Muscle of back (tissue), 11 donors: ENCODE measurements around the gene LAPTM5. TPM values are rescaled to one million over a fixed set of nuclear protein-coding genes. Genes with fewer than 3 reads are reported as not detected.
"Not testable (repeated sequence)": the region's sequence is repeated elsewhere in the genome, so short reads cannot be mapped to it uniquely, and the experiment has no call there.

Source experiments
- DNase-seq, 3 donors: peaks; one replicate each; pipeline versions ENCODE4 v3.0.0 to v3.0.0-alpha.2; 2013
- polyA plus RNA-seq, 10 donors: library from polyadenylated mRNA; unstranded; fragments of 120-200 nt; gene quantifications; one replicate each; pipeline ENCODE4 v1.2.1, GENCODE V29; 2013; ENCODE audit not compliant: insufficient read length in 10 of 10

The LAPTM5 gene
- polyA plus RNA-seq, 10 donors: 15.8 to 44.1 (median 21.2) TPM

- DNase-seq: no peak
Measured at GRCh38 chr1:30773722-30774358, 16.3 kb upstream of the LAPTM5 start.

- no peak for DNase-seq
Measured at GRCh38 chr1:30771005-30771404, 13.4 kb upstream of the LAPTM5 start.

GRCh38 chr1:30770150-30770549, 12.6 kb upstream of the LAPTM5 start:
- no peak for DNase-seq

GRCh38 chr1:30768830-30769718, 11.5 kb upstream of the LAPTM5 start:
- DNase-seq: peak in 1 of 3 donors; percentile 56

GRCh38 chr1:30768159-30768829, 10.7 kb upstream of the LAPTM5 start:
- no peak for DNase-seq

- DNase-seq: not testable (repeated sequence)
Measured at GRCh38 chr1:30766948-30767347, 9.4 kb upstream of the LAPTM5 start.

GRCh38 chr1:30765556-30766434, 8.2 kb upstream of the LAPTM5 start:
- DNase-seq: no peak

GRCh38 chr1:30764939-30765555, 7.5 kb upstream of the LAPTM5 start:
- no peak for DNase-seq

- no peak for DNase-seq
Measured at GRCh38 chr1:30764396-30764795, 6.8 kb upstream of the LAPTM5 start.

GRCh38 chr1:30763651-30764248, 6.2 kb upstream of the LAPTM5 start:
- peak in 2 of 3 donors; percentile 46 to 71 for DNase-seq

GRCh38 chr1:30762930-30763650, 5.5 kb upstream of the LAPTM5 start:
- no peak for DNase-seq

GRCh38 chr1:30762152-30762929, 4.8 kb upstream of the LAPTM5 start:
- DNase-seq: no peak

GRCh38 chr1:30761381-30762151, 4.0 kb upstream of the LAPTM5 start:
- peak in 1 of 3 donors; percentile 66 for DNase-seq

GRCh38 chr1:30760596-30761324, 3.2 kb upstream of the LAPTM5 start:
- DNase-seq: peak in 1 of 3 donors; percentile 86

GRCh38 chr1:30759718-30760281, 2.2 kb upstream of the LAPTM5 start:
- DNase-seq: no peak

GRCh38 chr1:30758785-30759380, 1.3 kb upstream of the LAPTM5 start:
- peak in 1 of 3 donors; percentile 71 for DNase-seq
